ENCODE data around the gene KIRREL1. TPM values are rescaled to one million over a fixed set of nuclear protein-coding genes. Genes with fewer than 3 reads are reported as not detected.

The KIRREL1 gene
- polyA plus RNA-seq, 1 donor (not counting 4 experiments of a cell fraction or from before 2014, with no cell fraction given) = 19.7 TPM

DNA sequence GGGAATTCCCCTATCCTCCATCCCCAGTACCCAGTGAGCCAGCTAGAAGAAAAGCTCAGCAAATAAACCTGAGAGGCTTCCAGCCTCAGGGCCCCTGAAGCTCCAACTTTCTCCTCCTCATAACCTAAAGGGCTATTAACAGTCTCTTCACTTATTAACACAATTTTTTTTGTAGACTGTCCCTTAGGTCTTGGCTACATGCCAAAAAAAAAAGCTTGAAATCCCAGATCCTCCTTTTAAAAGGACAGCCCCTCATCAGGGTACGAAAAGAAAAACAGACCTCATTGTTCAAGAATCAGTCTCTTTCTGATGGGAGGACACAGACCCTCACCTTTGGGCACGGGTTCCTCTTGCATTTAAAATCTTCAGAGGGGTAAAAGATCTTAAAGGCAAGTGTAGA lies 114.5 kb downstream of the KIRREL1 start:
- Histone ChIP-seq H3K9ac (ENCODE audit: control insufficient read depth, extremely low read depth, insufficient read depth, low read length) (no peak overlapping the region), H3K4me2 (ENCODE audit: control insufficient read depth, extremely low read depth, insufficient read depth, low read depth, low read length) (no peak overlapping the region), H3K36me3 (ENCODE audit: control insufficient read depth in 2 of 2, extremely low read depth in 1 of 2, insufficient read depth in 2 of 2, low read length in 2 of 2) (no peaks in the 10 kb centered on the region), H3K9me3 (ENCODE audit: control insufficient read depth, low read depth, low read length) (peaks cover 2% of the 10 kb centered on the region), H3K27me3 (ENCODE audit: control insufficient read depth, extremely low read depth, insufficient read depth, low read length) (no peaks in the 10 kb centered on the region), H3K27ac (ENCODE audit: control insufficient read depth, insufficient read depth, low read length) (no peak overlapping the region), H2AFZ (ENCODE audit: control insufficient read depth, low read length) (no peak overlapping the region), H3K4me1 (ENCODE audit: control insufficient read depth, extremely low read depth, insufficient read depth, low read length) (peaks cover 1% of the 10 kb centered on the region), H4K20me1 (ENCODE audit: control insufficient read depth, extremely low read depth, insufficient read depth, low read length) (no peaks in the 10 kb centered on the region), H3K4me3 (ENCODE audit: control insufficient read depth in 2 of 3, extremely low read depth in 1 of 3, insufficient read depth in 2 of 3, low read depth in 1 of 3, low read length in 3 of 3) (no peak overlapping the region), H3K9me1 (ENCODE audit: control insufficient read depth, extremely low read depth, insufficient read depth, low read length) (no peaks in the 10 kb centered on the region), H3K79me2 (ENCODE audit: control insufficient read depth, insufficient read depth, low read length) (no peaks in the 10 kb centered on the region)
- TF ChIP-seq, protein P1, sequence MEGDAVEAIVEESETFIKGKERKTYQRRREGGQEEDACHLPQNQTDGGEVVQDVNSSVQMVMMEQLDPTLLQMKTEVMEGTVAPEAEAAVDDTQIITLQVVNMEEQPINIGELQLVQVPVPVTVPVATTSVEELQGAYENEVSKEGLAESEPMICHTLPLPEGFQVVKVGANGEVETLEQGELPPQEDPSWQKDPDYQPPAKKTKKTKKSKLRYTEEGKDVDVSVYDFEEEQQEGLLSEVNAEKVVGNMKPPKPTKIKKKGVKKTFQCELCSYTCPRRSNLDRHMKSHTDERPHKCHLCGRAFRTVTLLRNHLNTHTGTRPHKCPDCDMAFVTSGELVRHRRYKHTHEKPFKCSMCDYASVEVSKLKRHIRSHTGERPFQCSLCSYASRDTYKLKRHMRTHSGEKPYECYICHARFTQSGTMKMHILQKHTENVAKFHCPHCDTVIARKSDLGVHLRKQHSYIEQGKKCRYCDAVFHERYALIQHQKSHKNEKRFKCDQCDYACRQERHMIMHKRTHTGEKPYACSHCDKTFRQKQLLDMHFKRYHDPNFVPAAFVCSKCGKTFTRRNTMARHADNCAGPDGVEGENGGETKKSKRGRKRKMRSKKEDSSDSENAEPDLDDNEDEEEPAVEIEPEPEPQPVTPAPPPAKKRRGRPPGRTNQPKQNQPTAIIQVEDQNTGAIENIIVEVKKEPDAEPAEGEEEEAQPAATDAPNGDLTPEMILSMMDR (optimal IDR thresholded peaks at IDR 0.05 in 1 of 3, IDR thresholded peaks at IDR 0.05 in 1 of 3, conservative IDR thresholded peaks at IDR 0.05 in 1 of 3; ENCODE audit: extremely low read depth in 1 of 3, insufficient read depth in 2 of 3, low read length in 3 of 3) = no peak
- TF ChIP-seq EZH2 (IDR thresholded peaks at IDR 0.05; ENCODE audit: low read length) = no peak
- no peak for DNase-seq (ENCODE audit: low read depth, low spot score)
- dilution Hi-C loops (cut with MboI; ENCODE audit: extremely low pct_ligation_motif_present, low sequenced_read_pairs) = loop anchor here (25.0 kb wide), 1 partner anchor 146 kb away; no protein-coding TSS in a partner anchor
- FAIRE-seq = no peak

DNA sequence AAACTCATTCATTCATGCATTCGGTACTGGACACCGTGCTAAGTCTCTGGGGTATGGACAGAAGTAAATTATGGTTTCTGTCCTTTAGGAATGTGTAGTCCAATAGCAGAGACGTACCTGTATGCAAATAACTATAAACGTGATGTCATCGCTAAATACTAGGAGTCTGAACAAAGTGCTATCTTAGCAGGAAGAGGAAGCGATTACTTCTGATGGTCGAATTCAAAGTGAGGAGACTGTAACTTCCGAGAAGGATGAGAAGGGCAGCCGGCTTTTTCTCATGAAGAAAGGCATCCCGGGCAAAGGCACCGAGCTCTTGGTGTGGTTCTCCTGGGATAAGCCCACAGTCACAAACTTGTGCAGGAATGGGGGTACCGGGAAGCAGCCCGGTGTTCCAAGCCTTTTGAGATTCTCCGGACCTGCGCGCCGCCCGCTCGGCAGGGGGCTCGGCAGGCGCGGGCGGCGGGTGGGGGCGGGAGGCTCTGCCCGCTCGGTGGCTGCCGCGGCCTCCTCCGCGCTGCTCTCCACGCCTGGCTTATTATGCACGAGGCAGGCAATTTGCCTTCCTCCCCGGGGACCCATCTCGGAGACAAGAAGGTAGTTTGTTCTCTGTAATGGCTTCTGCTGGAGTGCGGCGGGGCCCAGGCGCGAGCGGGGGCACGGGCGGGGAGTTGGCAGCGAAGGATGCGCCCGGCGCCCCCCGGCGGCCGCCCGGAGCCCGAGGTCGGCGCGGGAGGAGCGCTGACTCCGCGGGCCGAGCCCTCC lies 119.7 kb downstream of the KIRREL1 start:
- Histone ChIP-seq H3K4me1 (ENCODE audit: control insufficient read depth, extremely low read depth, insufficient read depth, low read length) (peaks cover 18% of the 10 kb centered on the region), H3K36me3 (ENCODE audit: control insufficient read depth in 2 of 2, extremely low read depth in 1 of 2, insufficient read depth in 2 of 2, low read length in 2 of 2) (no peaks in the 10 kb centered on the region), H3K9ac (ENCODE audit: control insufficient read depth, extremely low read depth, insufficient read depth, low read length) (no peak overlapping the region), H3K4me2 (ENCODE audit: control insufficient read depth, extremely low read depth, insufficient read depth, low read depth, low read length) (peak overlapping the region; percentile 77), H2AFZ (ENCODE audit: control insufficient read depth, low read length) (peak overlapping the region; percentile 87), H3K27me3 (ENCODE audit: control insufficient read depth, extremely low read depth, insufficient read depth, low read length) (no peaks in the 10 kb centered on the region), H4K20me1 (ENCODE audit: control insufficient read depth, extremely low read depth, insufficient read depth, low read length) (no peaks in the 10 kb centered on the region), H3K27ac (ENCODE audit: control insufficient read depth, insufficient read depth, low read length) (no peak overlapping the region), H3K79me2 (ENCODE audit: control insufficient read depth, insufficient read depth, low read length) (no peaks in the 10 kb centered on the region), H3K9me3 (ENCODE audit: control insufficient read depth, low read depth, low read length) (peaks cover 2% of the 10 kb centered on the region), H3K9me1 (ENCODE audit: control insufficient read depth, extremely low read depth, insufficient read depth, low read length) (no peaks in the 10 kb centered on the region), H3K4me3 (ENCODE audit: control insufficient read depth in 2 of 3, extremely low read depth in 1 of 3, insufficient read depth in 2 of 3, low read depth in 1 of 3, low read length in 3 of 3) (peak overlapping the region; percentile 30 to 69 (median 59))
- dilution Hi-C loops (cut with MboI; ENCODE audit: extremely low pct_ligation_motif_present, low sequenced_read_pairs) = loop anchor here (25.0 kb wide), 1 partner anchor 151 kb away; no protein-coding TSS in a partner anchor
- peak; percentile 32 for FAIRE-seq
- TF ChIP-seq, protein P1 (optimal IDR thresholded peaks at IDR 0.05 in 1 of 3, IDR thresholded peaks at IDR 0.05 in 1 of 3, conservative IDR thresholded peaks at IDR 0.05 in 1 of 3; ENCODE audit: extremely low read depth in 1 of 3, insufficient read depth in 2 of 3, low read length in 3 of 3) = peak in 2 of 3 experiments; percentile 39 to 65
- TF ChIP-seq EZH2 (IDR thresholded peaks at IDR 0.05; ENCODE audit: low read length) = no peak
- no peak for DNase-seq (ENCODE audit: low read depth, low spot score)

All from keratinocyte (primary cell).